ENCODE results near the gene ISL1. TPM values are rescaled to one million over a fixed set of nuclear protein-coding genes. Genes with fewer than 3 reads are reported as not detected.

The ISL1 gene
- total and polyA plus RNA-seq, 2 of the 8 experiments (the other 6 are each of a cell fraction or from before 2014, with no cell fraction given), result 0.05 to 0.19 TPM

GRCh38 chr5:51336878-51337277, 46.4 kb upstream of the ISL1 start:
- Histone ChIP-seq H3K56ac (replicated peaks; ENCODE audit: insufficient read length, low read depth, low read length) (no peak overlapping the region), H3K4me3 (ENCODE audit: extremely low read depth in 1 of 4, insufficient read depth in 2 of 4, low read depth in 3 of 4, low read length in 4 of 4) (no peak overlapping the region), H2BK15ac (ENCODE audit: low read length) (no peak overlapping the region), H3K79me2 (ENCODE audit: control insufficient read depth in 1 of 2, insufficient read depth in 2 of 2, low read length in 2 of 2) (no peaks in the 10 kb centered on the region), H3K4me2 (ENCODE audit: insufficient read depth in 1 of 2, low read depth in 2 of 2, low read length in 2 of 2) (no peak overlapping the region), H3K9ac (replicated peaks in 1 of 4; ENCODE audit: extremely low read depth in 1 of 4, low read depth in 3 of 4, low read length in 3 of 4) (no peak overlapping the region), H2AFZ (ENCODE audit: low read length) (no peak overlapping the region), H3K4me1 (replicated peaks in 1 of 4; ENCODE audit: control insufficient read depth in 3 of 4, insufficient read depth in 4 of 4, low read length in 3 of 4) (no peaks in the 10 kb centered on the region), H4K8ac (ENCODE audit: extremely low read depth, insufficient read depth, low read length) (no peak overlapping the region), H3K9me3 (ENCODE audit: insufficient read depth in 2 of 2, low read depth in 1 of 2, low read length in 1 of 2) (no peaks in the 10 kb centered on the region), H2BK20ac (ENCODE audit: low read length) (no peak overlapping the region), H3K23ac (ENCODE audit: insufficient read length) (no peak overlapping the region), H3K4ac (replicated peaks; ENCODE audit: insufficient read length, low read depth, low read length) (no peak overlapping the region), H3K27ac (ENCODE audit: low read depth, low read length) (no peak overlapping the region), H2BK5ac (ENCODE audit: low read depth, low read length) (no peak overlapping the region), H2BK12ac (ENCODE audit: low read depth, low read length) (no peak overlapping the region), H3K27me3 (replicated peaks in 1 of 4; ENCODE audit: control insufficient read depth in 3 of 4, extremely low read depth in 1 of 4, insufficient read depth in 3 of 4, low read length in 3 of 4) (peaks cover 0 to 1% (median 0%) of the 10 kb centered on the region in 4 experiments; a peak in 1 of 7 replicates), H4K91ac (replicated peaks; ENCODE audit: insufficient read length, low read length) (no peak overlapping the region), H3K14ac (ENCODE audit: insufficient read length) (no peak overlapping the region), H4K5ac (ENCODE audit: insufficient read length, low read depth, low read length) (no peak overlapping the region), H2AK5ac (ENCODE audit: low read depth, low read length) (no peak overlapping the region), H2BK120ac (replicated peaks; ENCODE audit: low read depth, low read length) (no peak overlapping the region), H3K23me2 (ENCODE audit: low read depth, low read length) (no peaks in the 10 kb centered on the region), H3K36me3 (ENCODE audit: control insufficient read depth in 2 of 4, insufficient read depth in 4 of 4, low read length in 3 of 4) (no peaks in the 10 kb centered on the region), H4K20me1 (replicated peaks in 1 of 2; ENCODE audit: control insufficient read depth in 1 of 2, insufficient read depth in 2 of 2, low read length in 2 of 2) (no peaks in the 10 kb centered on the region), H3K79me1 (ENCODE audit: low read depth, low read length) (no peaks in the 10 kb centered on the region), H3K18ac (ENCODE audit: extremely low read depth, low read length) (no peak overlapping the region)
- ChIA-PET CTCF (ENCODE audit: partially characterized antibody) (interaction anchor here (1.3 kb wide), 1 partner anchor 12 kb away, joined by 3 read pairs; no protein-coding TSS in a partner anchor), POLR2A (ENCODE audit: partially characterized antibody) (no interaction called here)
- 90% methylated on average over 2 of the region's 2 CpGs; no CpG with 5 or more reads in 1 of the 2 experiments for WGBS, 2 experiments (ENCODE audit: extremely low coverage in 1 of 2, insufficient coverage in 1 of 2, insufficient read length in 1 of 2, insufficient replicate concordance in 2 of 2, low coverage in 1 of 2, low lambda C conversion rate in 2 of 2, missing lambda C conversion rate in 1 of 2)
- FAIRE-seq (no peak), DNase-seq (ENCODE audit: low read depth in 1 of 2, low spot score in 2 of 2) (no peak)
- TF ChIP-seq TAF1 (IDR thresholded peaks at IDR 0.05; ENCODE audit: low read depth, low read length) (no peak), TBP (IDR thresholded peaks at IDR 0.05; ENCODE audit: low read depth, low read length) (no peak), HDAC2 (IDR thresholded peaks at IDR 0.05; ENCODE audit: borderline replicate concordance in 1 of 2, low read depth in 2 of 2, low read length in 2 of 2) (no peak), NANOG (IDR thresholded peaks at IDR 0.05; ENCODE audit: insufficient read depth, low read depth, low read length, poor library complexity, severe bottlenecking) (no peak), SIN3A (conservative IDR thresholded peaks at IDR 0.05 in 1 of 2, IDR thresholded peaks at IDR 0.05 in 1 of 2; ENCODE audit: low read depth in 1 of 2, low read length in 2 of 2) (no peak), ASH2L (IDR thresholded peaks at IDR 0.05; ENCODE audit: low read length) (no peak), FOSL1 (IDR thresholded peaks at IDR 0.05; ENCODE audit: insufficient read depth, low read depth, low read length) (no peak), SIX5 (IDR thresholded peaks at IDR 0.05; ENCODE audit: low read depth, low read length) (no peak), TCF12 (IDR thresholded peaks at IDR 0.05; ENCODE audit: low read depth, low read length) (no peak), BACH1 (IDR thresholded peaks at IDR 0.05; ENCODE audit: low read length) (no peak), CBX5 (IDR thresholded peaks at IDR 0.05; ENCODE audit: low read depth, low read length) (no peak), EP300 (IDR thresholded peaks at IDR 0.05; ENCODE audit: borderline replicate concordance in 1 of 2, low read depth in 2 of 2, low read length in 2 of 2) (no peak), NRF1 (IDR thresholded peaks at IDR 0.05; ENCODE audit: low read depth, low read length) (no peak), SP2 (IDR thresholded peaks at IDR 0.05; ENCODE audit: low read length) (no peak), BCL11A (IDR thresholded peaks at IDR 0.05; ENCODE audit: low read depth in 2 of 2, low read length in 2 of 2) (no peak)

Measured in H1 (cell line).